Superior temporal gyrus (tissue), 1 donor: Measurements from ENCODE around the gene ZNF524.

Experiments
- DNase-seq: peaks from one replicate; pipeline ENCODE4 v3.0.0-alpha.2; 2016; ENCODE audit errors: extremely low spot score

Gene ZNF524

DNA sequence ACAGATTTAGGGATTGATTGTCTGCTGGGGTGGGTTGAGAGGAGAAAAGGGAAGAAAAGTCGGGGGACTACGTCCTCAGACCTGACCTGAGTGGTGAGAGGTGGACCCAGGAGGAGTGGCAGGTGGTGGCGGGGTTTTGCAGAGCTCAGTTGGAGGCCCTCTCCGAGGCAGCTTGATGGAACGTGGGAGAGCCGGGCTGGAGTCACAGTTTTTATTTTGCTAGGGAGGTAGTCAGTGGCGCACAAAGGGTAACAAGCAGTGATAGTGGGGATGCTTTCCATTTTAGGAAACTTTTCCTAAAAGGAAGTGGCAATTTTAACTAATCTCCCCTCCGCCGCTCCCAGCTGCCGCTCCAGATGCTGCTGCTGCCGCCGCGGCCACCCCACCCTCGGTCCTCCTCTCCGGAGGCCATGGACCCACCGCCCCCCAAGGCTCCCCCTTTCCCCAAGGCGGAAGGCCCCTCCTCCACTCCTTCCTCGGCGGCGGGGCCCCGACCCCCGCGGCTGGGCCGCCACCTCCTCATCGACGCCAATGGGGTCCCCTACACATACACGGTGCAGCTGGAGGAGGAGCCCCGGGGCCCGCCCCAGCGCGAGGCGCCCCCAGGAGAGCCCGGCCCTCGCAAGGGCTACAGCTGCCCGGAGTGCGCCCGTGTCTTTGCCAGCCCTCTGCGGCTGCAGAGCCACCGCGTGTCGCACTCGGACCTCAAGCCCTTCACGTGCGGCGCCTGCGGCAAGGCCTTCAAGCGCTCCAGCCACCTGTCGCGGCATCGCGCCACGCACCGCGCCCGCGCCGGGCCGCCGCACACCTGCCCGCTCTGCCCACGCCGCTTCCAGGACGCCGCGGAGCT is 42.3 kb downstream of the ZNF524 start:
- DNase-seq, result no peak

- DNase-seq, result peak; percentile 67
These were observed 43.2 kb downstream of the ZNF524 start, which contains the start of gene ZNF581 for GRCh38 chr19:55643003-55643886. TSS of gene ZNF581 (plus strand) at chr19:55643649. CDS start at chr19:55644572, 923 bp downstream.

GRCh38 chr19:55643887-55644176 is 43.7 kb downstream of the ZNF524 start:
- no peak for DNase-seq

DNA sequence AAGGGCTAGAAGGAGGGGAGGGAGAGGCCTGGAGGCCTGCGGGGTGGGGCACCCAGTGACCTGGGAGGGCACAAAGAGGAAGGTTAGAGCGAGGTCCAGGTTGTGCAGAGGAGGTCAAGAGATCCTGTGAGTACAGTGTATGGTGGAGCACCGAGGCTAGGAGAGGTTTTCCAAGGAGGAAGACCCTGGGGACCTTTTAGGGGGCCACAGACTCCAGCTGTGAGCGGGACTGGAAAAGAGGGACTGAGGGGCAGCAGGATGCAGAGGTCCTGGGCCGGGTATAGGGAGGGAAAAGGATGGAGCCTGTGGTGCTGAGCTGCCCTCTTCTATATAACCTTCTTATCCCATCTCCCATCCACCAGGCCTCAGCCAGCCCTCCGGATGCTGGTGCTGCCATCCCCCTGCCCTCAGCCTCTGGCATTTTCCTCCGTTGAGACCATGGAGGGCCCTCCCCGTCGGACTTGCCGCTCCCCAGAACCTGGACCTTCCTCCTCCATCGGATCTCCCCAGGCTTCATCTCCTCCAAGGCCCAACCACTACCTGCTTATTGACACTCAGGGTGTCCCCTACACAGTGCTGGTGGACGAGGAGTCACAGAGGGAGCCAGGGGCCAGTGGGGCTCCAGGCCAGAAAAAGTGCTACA is 44.2 kb downstream of the ZNF524 start:
- no peak for DNase-seq

DNA sequence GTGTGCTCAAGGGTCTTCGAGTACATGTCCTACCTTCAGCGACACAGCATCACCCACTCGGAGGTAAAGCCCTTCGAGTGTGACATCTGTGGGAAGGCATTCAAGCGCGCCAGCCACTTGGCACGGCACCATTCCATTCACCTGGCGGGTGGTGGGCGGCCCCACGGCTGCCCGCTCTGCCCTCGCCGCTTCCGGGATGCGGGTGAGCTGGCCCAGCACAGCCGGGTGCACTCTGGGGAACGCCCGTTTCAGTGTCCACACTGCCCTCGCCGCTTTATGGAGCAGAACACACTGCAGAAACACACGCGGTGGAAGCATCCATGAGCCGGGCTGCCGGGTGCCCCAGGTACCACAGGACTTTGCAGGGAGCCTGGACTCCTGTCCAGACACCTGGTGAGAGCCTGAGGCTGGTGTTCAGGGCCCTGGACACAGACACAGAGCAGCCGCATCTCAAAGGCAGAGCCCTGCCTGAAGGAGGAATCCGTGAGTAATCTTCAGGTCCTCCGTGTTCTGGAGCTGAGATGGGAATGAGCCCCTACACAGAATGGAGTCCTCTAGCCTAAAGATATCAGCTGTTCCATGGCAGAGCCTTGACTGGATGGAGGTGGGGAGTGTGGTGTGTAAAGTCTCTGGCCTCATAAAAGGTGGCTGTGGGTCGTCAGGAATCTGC is 44.9 kb downstream of the ZNF524 start:
- DNase-seq, result no peak

DNA sequence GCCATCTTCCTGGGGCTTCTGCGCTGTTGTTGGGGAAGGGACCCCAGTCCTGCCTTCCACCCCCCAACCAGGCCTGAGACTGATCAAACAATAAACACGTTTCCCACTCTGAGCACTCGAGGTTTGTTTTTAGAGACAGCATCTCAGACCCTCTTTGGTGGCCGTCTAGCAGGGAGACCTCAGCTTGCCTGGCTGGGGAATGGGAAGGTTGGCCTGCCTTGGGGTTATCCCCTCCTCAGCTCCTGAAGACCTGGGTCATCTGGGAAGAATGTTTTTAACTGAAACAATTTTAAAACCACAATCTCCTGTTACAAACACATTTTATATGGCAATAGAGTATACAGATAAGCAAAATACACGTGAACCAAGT is 45.4 kb downstream of the ZNF524 start:
- DNase-seq, result no peak

DNA sequence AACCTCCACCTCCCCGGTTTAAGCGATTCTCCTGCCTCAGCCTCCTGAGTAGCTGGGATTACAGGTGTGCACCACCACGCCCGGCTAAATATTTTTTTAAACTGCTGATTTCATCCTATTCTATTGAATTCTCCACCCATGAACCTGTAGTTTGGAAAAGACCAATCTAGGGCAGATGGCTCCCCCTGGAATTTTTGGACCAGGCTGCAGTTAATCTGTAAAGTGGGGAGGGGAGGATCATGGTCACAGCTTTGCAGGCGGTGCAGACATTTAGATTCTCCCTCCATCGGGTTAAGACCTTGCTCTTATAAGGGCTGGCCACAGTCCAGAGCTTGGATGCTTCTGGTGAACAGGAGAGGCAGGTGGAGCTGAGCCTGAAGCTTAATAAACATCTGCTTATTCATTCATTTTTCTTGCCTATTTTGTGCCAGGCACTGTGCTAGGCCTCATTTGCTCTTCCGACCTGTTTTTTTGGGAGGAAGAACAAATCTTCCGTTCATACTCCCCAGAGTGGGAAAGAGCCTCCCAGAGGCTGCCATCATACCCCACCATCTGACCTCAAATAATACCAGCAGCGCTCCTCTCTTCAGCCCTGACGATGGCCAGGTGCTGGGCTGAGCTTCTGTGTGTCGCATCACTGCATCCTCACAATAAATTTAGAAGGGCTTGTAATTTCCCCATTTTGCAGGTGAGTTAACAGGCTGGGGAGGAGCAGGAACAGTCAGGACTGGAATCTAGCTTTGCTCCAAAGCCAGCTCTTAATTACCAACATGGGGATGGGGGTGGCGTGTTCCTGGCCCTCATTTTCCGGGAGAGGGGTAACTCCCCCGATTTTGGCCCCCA is 47.0 kb downstream of the ZNF524 start:
- no peak for DNase-seq

DNA sequence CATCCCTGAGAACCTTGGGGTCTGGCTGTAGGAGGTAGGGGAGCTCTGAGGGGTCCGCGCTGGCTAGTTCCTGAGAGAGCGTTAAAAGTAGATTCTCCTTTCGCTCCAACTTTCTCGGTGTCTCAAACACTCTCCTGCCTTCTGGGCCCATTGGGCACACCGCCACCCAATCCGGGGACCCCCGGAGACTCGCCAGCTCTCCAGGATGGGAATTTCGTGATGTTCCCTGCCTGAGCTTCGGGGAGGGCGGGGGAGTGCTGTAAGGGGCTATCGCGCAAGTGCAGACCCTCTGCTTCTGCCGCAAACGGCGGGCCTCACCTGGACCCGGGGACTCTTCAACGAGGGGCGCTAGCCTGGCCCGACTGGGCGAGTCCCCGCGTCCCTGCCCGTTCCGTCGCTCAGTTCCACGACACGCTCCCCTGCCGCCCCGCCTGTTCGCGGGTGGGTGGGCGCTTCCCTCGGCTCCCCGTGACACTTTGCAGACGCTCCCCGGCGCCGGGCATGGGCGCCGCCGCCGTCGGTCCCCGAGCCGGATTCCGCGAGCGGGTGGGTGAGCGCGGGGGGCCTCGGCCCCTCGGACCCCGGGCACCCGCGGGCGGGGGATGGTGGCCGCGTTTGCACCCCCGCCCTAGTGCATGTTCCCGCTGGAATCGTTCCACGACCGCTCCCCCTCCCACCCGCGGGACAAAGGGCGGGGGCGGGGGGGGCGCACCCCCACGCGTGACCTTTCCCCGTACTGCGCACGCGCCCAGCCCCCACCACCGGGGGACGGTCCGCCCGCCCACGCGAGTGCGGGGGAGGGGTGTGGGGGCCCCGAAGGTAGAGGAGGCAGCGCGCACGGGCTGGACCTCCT is 47.9 kb downstream of the ZNF524 start, which contains the start of gene CCDC106:
Gene CCDC106 (plus strand): TSS at position 481 of the 853 bp plus-strand sequence. CDS start 835 bp downstream, outside the sequence.
- peak; percentile 69 for DNase-seq

DNA sequence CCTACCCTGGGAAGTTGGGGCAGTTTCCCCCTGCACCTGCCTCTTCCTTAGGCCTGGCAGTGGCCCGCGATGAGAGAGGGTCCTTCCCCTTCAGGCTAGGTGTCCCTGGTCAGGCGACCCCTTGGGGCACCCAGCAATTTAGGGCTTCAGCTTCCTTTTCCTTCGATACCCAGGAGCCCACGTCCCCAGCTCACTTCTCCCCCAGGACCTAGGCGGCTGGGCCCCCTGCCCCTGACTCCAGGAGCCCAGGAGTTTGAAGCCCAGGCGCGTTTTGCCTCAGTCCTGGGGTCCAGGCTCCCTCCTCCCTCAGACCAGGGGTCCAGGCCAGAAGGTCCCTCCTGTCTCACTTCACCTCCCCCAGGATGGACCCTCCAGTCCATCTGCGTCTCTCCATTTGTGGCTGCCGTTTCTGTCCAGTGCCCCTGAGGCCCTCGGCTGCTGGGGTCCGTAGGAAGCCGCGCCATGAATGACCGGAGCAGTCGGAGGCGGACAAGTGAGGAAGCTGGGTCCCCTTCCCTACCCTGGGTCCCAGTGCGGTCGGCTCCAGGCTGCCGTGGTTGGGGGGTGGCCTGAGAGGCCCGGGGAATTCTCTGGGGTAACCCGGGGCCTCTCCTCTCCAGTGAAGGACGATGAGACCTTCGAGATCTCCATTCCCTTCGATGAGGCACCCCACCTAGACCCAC is 48.6 kb downstream of the ZNF524 start:
- no peak for DNase-seq

DNA sequence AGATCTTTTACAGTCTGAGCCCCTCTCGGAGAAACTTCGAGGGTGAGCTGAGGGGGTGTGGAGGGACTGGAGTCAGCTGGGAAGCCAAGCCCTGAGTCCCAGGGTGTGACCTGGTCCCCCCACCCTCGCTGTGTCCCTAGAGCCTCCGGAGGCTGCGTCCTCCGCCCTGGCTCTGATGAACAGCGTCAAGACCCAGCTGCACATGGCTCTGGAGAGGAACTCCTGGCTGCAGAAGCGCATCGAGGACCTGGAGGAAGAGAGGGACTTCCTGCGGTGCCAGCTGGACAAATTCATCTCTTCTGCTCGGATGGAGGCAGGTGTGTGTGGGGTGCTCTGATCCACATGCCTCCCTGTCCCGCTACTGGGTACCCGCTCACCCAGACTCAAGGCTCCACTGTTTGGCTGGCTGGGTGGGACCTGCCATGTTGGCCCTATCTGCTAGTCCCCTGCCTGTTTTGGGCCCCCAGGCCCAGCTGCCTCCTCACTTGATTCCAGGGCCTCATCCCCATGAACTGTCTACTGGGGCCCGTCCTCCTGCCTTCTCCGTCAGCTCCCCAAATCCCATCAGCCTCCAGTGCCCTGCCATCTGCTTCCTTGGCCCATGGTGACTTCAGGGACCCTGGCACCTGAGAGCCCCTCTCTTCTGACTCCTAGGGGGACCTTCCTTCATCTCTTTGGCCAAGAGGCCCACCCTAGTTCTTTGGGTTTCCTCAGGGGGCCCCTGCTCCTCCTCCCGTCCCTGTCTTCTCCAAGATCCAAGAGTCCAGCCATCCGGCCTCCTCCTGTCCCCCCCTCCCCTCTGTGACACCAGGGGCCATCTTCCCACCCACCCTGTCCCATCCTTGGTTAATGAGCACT is 49.4 kb downstream of the ZNF524 start:
- DNase-seq, result no peak

DNA sequence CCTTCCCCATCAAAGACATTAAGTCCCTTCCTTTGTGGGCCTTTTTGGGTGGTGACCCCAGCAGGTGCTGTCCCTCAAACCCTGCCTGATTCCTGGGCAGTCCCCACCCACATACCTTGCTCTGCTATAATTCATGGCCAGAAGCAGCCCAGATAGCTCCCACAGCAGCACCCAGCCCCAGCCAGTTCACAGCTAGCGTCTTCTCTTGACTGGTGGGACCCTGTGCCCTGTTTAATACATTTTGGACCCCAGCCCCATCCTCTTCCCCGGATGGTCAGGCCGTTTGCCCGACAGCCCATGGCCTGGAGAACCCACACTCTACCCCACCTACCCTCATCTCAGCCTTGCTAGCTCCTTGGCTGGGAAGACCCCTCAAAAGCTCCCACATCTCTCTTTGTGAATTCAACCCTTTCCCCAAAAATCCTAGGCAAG is 50.1 kb downstream of the ZNF524 start:
- DNase-seq, result no peak

GRCh38 chr19:55650602-55651230 is 50.6 kb downstream of the ZNF524 start:
- DNase-seq, result no peak

GRCh38 chr19:55651236-55651635 is 51.1 kb downstream of the ZNF524 start:
- no peak for DNase-seq

GRCh38 chr19:55652311-55653128 is 52.4 kb downstream of the ZNF524 start:
- DNase-seq, result no peak
